ENCODE results near the gene TTLL10. TPM values are rescaled to one million over a fixed set of nuclear protein-coding genes. Genes with fewer than 3 reads are reported as not detected.

The TTLL10 gene
- total and polyA plus RNA-seq, 2 of the 8 experiments (the other 6 are each of a cell fraction or from before 2014, with no cell fraction given): 1.1 to 1.7 TPM

DNA sequence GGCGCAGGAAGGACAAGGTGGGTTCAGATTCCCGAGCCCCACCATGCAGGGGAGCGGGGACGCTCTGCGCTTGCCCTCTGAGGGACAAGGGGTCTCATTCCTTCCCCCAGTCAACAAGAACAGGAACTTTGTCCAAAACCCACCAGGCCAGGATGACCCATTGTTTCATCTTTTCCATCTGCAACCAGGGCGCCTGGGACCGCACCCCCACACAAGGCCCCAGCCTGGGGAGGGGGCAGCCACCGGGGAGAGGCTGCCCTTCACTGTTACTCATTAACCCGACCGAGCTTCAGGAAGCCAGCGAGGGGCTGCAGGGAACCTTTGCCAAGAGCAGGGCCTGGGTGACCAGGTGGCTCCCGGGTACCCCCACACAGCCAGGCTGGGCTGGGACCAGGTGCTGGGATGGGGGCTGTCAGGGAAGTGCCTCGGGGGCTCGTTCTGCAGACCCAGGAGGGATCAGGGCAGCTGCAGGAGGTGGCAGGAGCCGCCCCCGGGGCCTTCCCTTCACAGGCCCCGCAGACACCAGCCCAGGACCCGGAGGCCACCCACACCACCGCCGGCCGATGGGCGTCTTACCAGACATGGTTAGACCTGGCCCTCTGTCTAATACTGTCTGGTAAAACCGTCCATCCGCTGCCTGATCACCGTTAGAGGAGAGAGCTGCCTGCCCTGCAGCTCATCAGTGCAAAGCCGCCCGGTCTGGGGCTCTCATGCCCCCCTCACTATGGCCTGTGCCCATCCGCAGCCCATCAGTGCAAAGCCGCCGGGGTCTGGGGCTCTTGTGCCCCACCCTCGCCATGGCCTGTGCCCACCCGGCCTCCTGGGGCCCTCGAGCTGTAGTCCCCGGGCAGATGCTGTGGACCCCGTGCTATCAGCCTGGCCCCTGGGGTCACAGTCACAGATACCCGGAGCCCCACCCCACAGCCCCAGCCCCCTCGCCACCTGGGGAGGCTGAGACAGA, 4.9 kb upstream of the TTLL10 start:
- no peaks in the 10 kb centered on the region for H3K36me3 ChIP-seq (ENCODE audit: control insufficient read depth in 2 of 4, insufficient read depth in 4 of 4, low read length in 3 of 4)
- no peak overlapping the region for H3K23ac ChIP-seq (ENCODE audit: insufficient read length)
- no peak overlapping the region for H2BK120ac ChIP-seq (replicated peaks; ENCODE audit: low read depth, low read length)
- H2AK5ac ChIP-seq (ENCODE audit: low read depth, low read length): no peak overlapping the region
- TF ChIP-seq TAF1 (IDR thresholded peaks at IDR 0.05; ENCODE audit: low read depth, low read length) (no peak), SAP30 (IDR thresholded peaks at IDR 0.05; ENCODE audit: insufficient read depth, insufficient replicate concordance, low read length) (no peak), SIN3A (conservative IDR thresholded peaks at IDR 0.05 in 1 of 2, IDR thresholded peaks at IDR 0.05 in 1 of 2; ENCODE audit: low read depth in 1 of 2, low read length in 2 of 2) (no peak), GABPA (IDR thresholded peaks at IDR 0.05; ENCODE audit: borderline replicate concordance, insufficient read depth, low read length) (0 out of 2 replicates have a peak, but pooled peaks have one; percentile 3), KDM4A (IDR thresholded peaks at IDR 0.05; ENCODE audit: low read depth, low read length, severe bottlenecking) (no peak), JUN (IDR thresholded peaks at IDR 0.05; ENCODE audit: low read depth, low read length) (no peak)
- H3K23me2 ChIP-seq (ENCODE audit: low read depth, low read length): no peaks in the 10 kb centered on the region
- no peak overlapping the region for H3K4ac ChIP-seq (replicated peaks; ENCODE audit: insufficient read length, low read depth, low read length)
- WGBS, 2 experiments (ENCODE audit: extremely low coverage in 1 of 2, insufficient coverage in 1 of 2, insufficient read length in 1 of 2, insufficient replicate concordance in 2 of 2, low coverage in 1 of 2, low lambda C conversion rate in 2 of 2, missing lambda C conversion rate in 1 of 2): 94% methylated on average over 17 of the region's 37 CpGs; no CpG with 5 or more reads in 1 of the 2 experiments
- DNase-seq (ENCODE audit: low read depth in 1 of 2, low spot score in 2 of 2) (peak in 1 of 2 experiments; percentile 46), FAIRE-seq (no peak)
- no peaks in the 10 kb centered on the region; a peak in 2 of 4 replicates for H3K79me2 ChIP-seq (ENCODE audit: control insufficient read depth in 1 of 2, insufficient read depth in 2 of 2, low read length in 2 of 2)
- H3K14ac ChIP-seq (ENCODE audit: insufficient read length): no peak overlapping the region
- H3K4me1 ChIP-seq (replicated peaks in 1 of 4; ENCODE audit: control insufficient read depth in 3 of 4, insufficient read depth in 4 of 4, low read length in 3 of 4): peaks cover 0 to 33% (median 16%) of the 10 kb centered on the region in 4 experiments; a peak in 6 of 7 replicates
- 0 out of 7 replicates have a peak, but pooled peaks cover 0 to 2% (median 0%) of the 10 kb centered on the region in 4 experiments for H3K27me3 ChIP-seq (replicated peaks in 1 of 4; ENCODE audit: control insufficient read depth in 3 of 4, extremely low read depth in 1 of 4, insufficient read depth in 3 of 4, low read length in 3 of 4)
- H3K4me2 ChIP-seq (ENCODE audit: insufficient read depth in 1 of 2, low read depth in 2 of 2, low read length in 2 of 2): no peak overlapping the region
- H4K91ac ChIP-seq (replicated peaks; ENCODE audit: insufficient read length, low read length): no peak overlapping the region
- no peak overlapping the region for H2AFZ ChIP-seq (ENCODE audit: low read length)
- H3K9ac ChIP-seq (replicated peaks in 1 of 4; ENCODE audit: extremely low read depth in 1 of 4, low read depth in 3 of 4, low read length in 3 of 4): no peak overlapping the region
- H3K79me1 ChIP-seq (ENCODE audit: low read depth, low read length): no peaks in the 10 kb centered on the region; the same call in 1 of the 2 replicates
- H2BK5ac ChIP-seq (ENCODE audit: low read depth, low read length): no peak overlapping the region
- no peak overlapping the region for H3K56ac ChIP-seq (replicated peaks; ENCODE audit: insufficient read length, low read depth, low read length)
- no peak overlapping the region for H2BK20ac ChIP-seq (ENCODE audit: low read length)
- H3K27ac ChIP-seq (ENCODE audit: low read depth, low read length): no peak overlapping the region
- H4K20me1 ChIP-seq (replicated peaks in 1 of 2; ENCODE audit: control insufficient read depth in 1 of 2, insufficient read depth in 2 of 2, low read length in 2 of 2): no peaks in the 10 kb centered on the region
- no peaks in the 10 kb centered on the region for H3K9me3 ChIP-seq (ENCODE audit: insufficient read depth in 2 of 2, low read depth in 1 of 2, low read length in 1 of 2)
- ChIA-PET CTCF (ENCODE audit: partially characterized antibody) (interaction anchor here (1.1 to 1.8 kb wide), 3 partner anchors 46 to 106 kb away, joined by 3 to 7 read pairs (median 4); no protein-coding TSS in a partner anchor), POLR2A (ENCODE audit: partially characterized antibody) (interaction anchor here (1.0 to 1.2 kb wide), 2 partner anchors 17 to 74 kb away, joined by 3 read pairs; no protein-coding TSS in a partner anchor)
- H4K8ac ChIP-seq (ENCODE audit: extremely low read depth, insufficient read depth, low read length): no peak overlapping the region; the same call in 1 of the 2 replicates
- no peak overlapping the region for H3K18ac ChIP-seq (ENCODE audit: extremely low read depth, low read length)
- no peak overlapping the region for H3K4me3 ChIP-seq (ENCODE audit: extremely low read depth in 1 of 4, insufficient read depth in 2 of 4, low read depth in 3 of 4, low read length in 4 of 4)
- no peak overlapping the region for H4K5ac ChIP-seq (ENCODE audit: insufficient read length, low read depth, low read length)
- H2BK12ac ChIP-seq (ENCODE audit: low read depth, low read length): no peak overlapping the region
- no peak overlapping the region for H2BK15ac ChIP-seq (ENCODE audit: low read length)

Data from H1 (cell line).